ENCODE results near the gene PXDC1. TPM values are rescaled to one million over a fixed set of nuclear protein-coding genes. Genes with fewer than 3 reads are reported as not detected.

Gene PXDC1
- total and polyA plus RNA-seq, 9 donors = 15.3 to 29.0 (median 20.3) TPM

DNA sequence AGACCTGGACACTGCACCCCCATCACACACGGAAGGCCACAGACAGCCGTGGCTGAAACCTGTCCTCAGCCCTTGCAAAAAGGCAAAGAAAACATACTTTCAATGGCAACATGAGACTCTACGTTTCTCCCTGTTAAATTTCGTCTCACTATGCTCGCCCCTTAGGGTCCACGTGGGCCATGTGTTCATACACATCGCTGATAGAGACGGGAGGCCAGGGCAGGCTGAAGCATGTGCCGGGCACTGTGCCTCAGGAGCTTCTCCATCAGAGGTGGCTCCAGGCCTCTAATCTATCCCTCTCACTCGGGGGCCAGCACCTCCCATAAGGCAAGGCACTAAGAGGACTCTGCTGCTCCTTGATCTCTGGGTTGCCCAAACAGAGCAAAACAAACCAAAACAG lies 17.5 kb downstream of the PXDC1 start:
- Histone ChIP-seq H3K4me3 (ENCODE audit: low read length) (no peak overlapping the region), H3K4me1 (ENCODE audit: control insufficient read depth, insufficient read depth, low read length) (no peaks in the 10 kb centered on the region), H3K27ac (ENCODE audit: low read length) (no peak overlapping the region), H3K9me3 (replicated peaks; ENCODE audit: control insufficient read depth, low read depth, low read length) (peaks cover 7% of the 10 kb centered on the region), H3K27me3 (ENCODE audit: control insufficient read depth, insufficient read depth, low read length) (no peaks in the 10 kb centered on the region), H3K36me3 (ENCODE audit: control insufficient read depth, insufficient read depth, low read length) (peaks cover 72% of the 10 kb centered on the region)
- no peak for DNase-seq
- 83% methylated on average over 10 of the region's 10 CpGs for WGBS (ENCODE audit: insufficient coverage)

DNA sequence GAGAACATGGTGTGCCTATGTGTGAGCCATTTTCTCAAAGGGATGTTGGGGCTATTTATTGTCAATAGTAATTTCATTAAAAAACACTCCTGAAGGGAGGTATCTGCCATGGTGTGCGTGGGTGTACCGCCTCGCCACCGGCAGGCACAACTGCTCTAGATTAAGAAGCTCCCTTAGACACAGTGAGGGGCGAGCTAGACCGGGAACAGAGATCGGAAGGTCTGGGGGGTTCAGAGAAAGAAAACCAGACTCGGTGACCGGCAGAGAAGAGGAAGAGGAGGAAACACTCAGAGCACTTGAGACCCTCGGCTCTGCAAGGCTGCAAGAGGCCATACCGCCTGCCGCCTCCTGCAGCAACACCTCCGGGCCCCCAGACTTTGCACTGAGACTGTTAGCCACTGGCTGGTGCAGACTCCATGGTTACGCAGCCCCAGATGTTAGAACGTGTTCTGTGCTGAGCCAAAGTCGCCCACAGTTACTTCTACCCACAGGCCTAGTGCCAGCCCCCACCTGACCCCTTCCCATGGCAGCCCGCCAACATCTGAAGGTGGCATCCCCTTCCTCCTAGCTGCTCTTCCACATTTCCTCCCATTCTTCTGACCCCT lies 18.1 kb downstream of the PXDC1 start:
- 89% methylated on average over 15 of the region's 17 CpGs for WGBS (ENCODE audit: insufficient coverage)
- Histone ChIP-seq H3K4me1 (ENCODE audit: control insufficient read depth, insufficient read depth, low read length) (no peaks in the 10 kb centered on the region), H3K9me3 (replicated peaks; ENCODE audit: control insufficient read depth, low read depth, low read length) (peaks cover 7% of the 10 kb centered on the region), H3K27ac (ENCODE audit: low read length) (no peak overlapping the region), H3K27me3 (ENCODE audit: control insufficient read depth, insufficient read depth, low read length) (no peaks in the 10 kb centered on the region), H3K36me3 (ENCODE audit: control insufficient read depth, insufficient read depth, low read length) (peaks cover 71% of the 10 kb centered on the region), H3K4me3 (ENCODE audit: low read length) (no peak overlapping the region)
- no peak for DNase-seq

DNA sequence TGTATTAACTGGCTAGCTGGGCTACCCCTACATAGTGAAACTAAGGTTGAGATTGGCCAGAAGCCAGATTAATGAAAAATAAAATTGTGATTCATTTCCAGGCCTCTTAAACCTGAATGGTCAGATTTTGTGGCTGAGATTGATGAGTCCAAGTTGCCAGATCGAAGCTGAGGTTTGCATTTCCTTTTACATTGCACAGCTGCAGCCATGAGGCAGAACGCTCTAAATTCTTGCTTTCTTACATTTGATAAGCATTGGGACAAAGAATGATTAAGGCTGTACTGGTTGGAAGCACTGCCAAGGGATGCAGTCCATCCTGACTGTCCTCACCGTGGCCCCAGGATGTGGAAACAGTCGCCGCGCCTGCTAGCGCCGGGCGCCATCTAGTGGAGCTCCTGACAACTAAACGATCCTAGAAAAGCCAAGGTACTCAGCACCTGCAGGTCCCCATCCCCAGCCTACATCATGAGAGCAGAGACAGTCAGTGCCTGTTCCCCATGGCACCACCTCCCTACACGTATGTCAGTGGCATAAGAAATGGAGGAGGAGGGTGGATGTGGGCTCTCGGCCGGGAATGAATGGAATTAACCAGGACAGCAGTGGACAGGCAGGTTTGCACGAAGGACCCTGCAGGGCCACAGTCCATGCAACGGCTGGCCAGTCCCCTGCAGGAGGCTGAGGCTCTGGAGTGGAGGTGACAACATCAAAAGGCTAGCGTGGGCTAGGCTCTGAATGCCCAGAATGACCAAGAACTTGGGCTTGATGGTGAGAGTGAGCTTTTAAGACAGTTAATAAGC lies 19.0 kb downstream of the PXDC1 start:
- 20% methylated on average over 13 of the region's 16 CpGs for WGBS (ENCODE audit: insufficient coverage)
- Histone ChIP-seq H3K27ac (ENCODE audit: low read length) (no peak overlapping the region), H3K4me1 (ENCODE audit: control insufficient read depth, insufficient read depth, low read length) (no peaks in the 10 kb centered on the region), H3K36me3 (ENCODE audit: control insufficient read depth, insufficient read depth, low read length) (peaks cover 70% of the 10 kb centered on the region), H3K4me3 (ENCODE audit: low read length) (no peak overlapping the region), H3K9me3 (replicated peaks; ENCODE audit: control insufficient read depth, low read depth, low read length) (peaks cover 7% of the 10 kb centered on the region), H3K27me3 (ENCODE audit: control insufficient read depth, insufficient read depth, low read length) (no peaks in the 10 kb centered on the region)
- peak; percentile 65 for DNase-seq

DNA sequence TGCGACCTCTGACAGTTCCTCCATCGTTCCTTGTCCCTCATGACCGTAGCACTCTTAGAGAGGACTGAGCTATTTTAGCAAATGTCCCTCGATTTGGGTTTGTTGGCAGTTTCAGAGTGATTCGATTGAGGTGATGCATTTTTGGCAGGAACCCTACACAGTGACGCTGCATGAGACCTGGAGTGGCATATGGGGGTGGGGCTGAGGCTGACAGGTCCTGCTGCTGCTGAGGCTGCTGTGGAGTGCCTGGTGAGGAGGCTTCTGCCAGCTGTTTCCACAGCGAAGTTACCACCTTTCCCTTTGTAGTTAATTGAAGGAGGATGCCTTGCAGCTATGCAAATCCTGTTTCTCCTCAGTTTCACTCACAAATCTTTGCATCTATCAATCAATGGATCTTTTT lies 19.8 kb downstream of the PXDC1 start:
- H3K4me3 ChIP-seq (ENCODE audit: low read length) = no peak overlapping the region
- WGBS (ENCODE audit: insufficient coverage) = 72% methylated on average over 5 of the region's 7 CpGs

GRCh38 chr6:3729603-3730344 lies 21.7 kb downstream of the PXDC1 start:
- Histone ChIP-seq H3K36me3 (ENCODE audit: control insufficient read depth, insufficient read depth, low read length) (peaks cover 69% of the 10 kb centered on the region), H3K9me3 (replicated peaks; ENCODE audit: control insufficient read depth, low read depth, low read length) (no peaks in the 10 kb centered on the region), H3K27me3 (ENCODE audit: control insufficient read depth, insufficient read depth, low read length) (no peaks in the 10 kb centered on the region), H3K4me1 (ENCODE audit: control insufficient read depth, insufficient read depth, low read length) (peaks cover 23% of the 10 kb centered on the region), H3K4me3 (ENCODE audit: low read length) (no peak overlapping the region), H3K27ac (ENCODE audit: low read length) (no peak overlapping the region)
- no peak for DNase-seq
- WGBS (ENCODE audit: insufficient coverage) = 72% methylated on average over 4 of the region's 9 CpGs

More for the DNA sequence above, 19.8 kb downstream of the PXDC1 start:
- H3K27ac ChIP-seq (ENCODE audit: low read length) = no peak overlapping the region
- peaks cover 7% of the 10 kb centered on the region for H3K9me3 ChIP-seq (replicated peaks; ENCODE audit: control insufficient read depth, low read depth, low read length)
- peaks cover 70% of the 10 kb centered on the region for H3K36me3 ChIP-seq (ENCODE audit: control insufficient read depth, insufficient read depth, low read length)
- H3K4me1 ChIP-seq (ENCODE audit: control insufficient read depth, insufficient read depth, low read length) = peaks cover 4% of the 10 kb centered on the region
- H3K27me3 ChIP-seq (ENCODE audit: control insufficient read depth, insufficient read depth, low read length) = no peaks in the 10 kb centered on the region
- no peak for DNase-seq

DNA sequence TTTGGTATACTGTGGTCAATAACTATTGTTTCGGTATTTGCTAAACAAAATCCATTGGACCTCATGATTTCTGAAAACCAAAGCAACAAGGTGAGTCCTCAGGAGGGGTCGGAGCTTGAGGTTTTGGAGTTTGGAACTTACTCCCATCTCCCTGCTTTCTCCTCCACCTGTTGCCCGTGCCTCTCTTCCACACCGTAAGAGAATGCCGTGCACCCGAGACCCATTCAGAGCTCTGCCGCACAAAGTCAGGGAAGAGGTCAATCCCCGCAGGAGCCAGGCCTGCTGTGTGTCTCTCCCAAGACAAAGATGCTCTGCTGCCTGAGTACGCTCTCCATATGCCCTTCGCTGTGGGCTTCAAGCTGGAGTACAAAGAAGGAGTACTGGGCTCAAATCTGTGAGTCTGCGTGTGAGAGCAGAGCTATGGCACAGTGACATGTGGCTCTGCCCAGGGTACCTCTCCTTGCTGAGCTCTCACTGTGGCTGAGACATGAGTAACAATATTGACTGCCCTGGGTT lies 23.9 kb downstream of the PXDC1 start:
- no peaks in the 10 kb centered on the region for H3K27me3 ChIP-seq (ENCODE audit: control insufficient read depth, insufficient read depth, low read length)
- no peak for DNase-seq
- peaks cover 37% of the 10 kb centered on the region for H3K4me1 ChIP-seq (ENCODE audit: control insufficient read depth, insufficient read depth, low read length)
- no peak overlapping the region for H3K4me3 ChIP-seq (ENCODE audit: low read length)
- H3K27ac ChIP-seq (ENCODE audit: low read length) = no peak overlapping the region
- WGBS (ENCODE audit: insufficient coverage) = 92% methylated on average over 10 of the region's 11 CpGs
- H3K9me3 ChIP-seq (replicated peaks; ENCODE audit: control insufficient read depth, low read depth, low read length) = no peaks in the 10 kb centered on the region
- H3K36me3 ChIP-seq (ENCODE audit: control insufficient read depth, insufficient read depth, low read length) = peaks cover 74% of the 10 kb centered on the region

DNA sequence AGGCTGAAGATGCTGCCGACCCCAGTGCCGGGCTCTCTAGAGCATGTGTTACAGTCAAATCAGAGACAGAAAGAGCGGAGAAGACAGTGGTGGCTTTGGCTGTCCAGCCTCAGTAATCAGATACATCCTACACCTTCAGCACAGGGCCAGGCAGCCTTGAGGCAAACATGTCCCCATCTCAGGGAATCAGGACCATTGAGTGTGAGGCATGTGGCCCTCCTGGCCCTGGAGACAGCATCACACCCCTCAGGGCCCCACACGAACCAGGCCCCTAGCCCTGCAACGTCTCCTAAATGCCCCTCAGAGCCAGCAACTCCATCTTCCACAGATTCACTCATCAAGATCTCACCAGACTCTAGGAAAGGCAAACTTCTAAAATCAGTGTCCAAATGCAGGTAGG lies 24.5 kb downstream of the PXDC1 start:
- Histone ChIP-seq H3K9me3 (replicated peaks; ENCODE audit: control insufficient read depth, low read depth, low read length) (no peaks in the 10 kb centered on the region), H3K27ac (ENCODE audit: low read length) (no peak overlapping the region), H3K27me3 (ENCODE audit: control insufficient read depth, insufficient read depth, low read length) (no peaks in the 10 kb centered on the region), H3K4me1 (ENCODE audit: control insufficient read depth, insufficient read depth, low read length) (peaks cover 38% of the 10 kb centered on the region), H3K36me3 (ENCODE audit: control insufficient read depth, insufficient read depth, low read length) (peaks cover 74% of the 10 kb centered on the region), H3K4me3 (ENCODE audit: low read length) (no peak overlapping the region)
- no peak for DNase-seq
- 66% methylated on average over 5 of the region's 5 CpGs for WGBS (ENCODE audit: insufficient coverage)

GRCh38 chr6:3726421-3726820 lies 25.1 kb downstream of the PXDC1 start:
- no peaks in the 10 kb centered on the region for H3K9me3 ChIP-seq (replicated peaks; ENCODE audit: control insufficient read depth, low read depth, low read length)
- H3K36me3 ChIP-seq (ENCODE audit: control insufficient read depth, insufficient read depth, low read length) = peaks cover 73% of the 10 kb centered on the region
- H3K4me3 ChIP-seq (ENCODE audit: low read length) = no peak overlapping the region
- no peak overlapping the region for H3K27ac ChIP-seq (ENCODE audit: low read length)
- peaks cover 41% of the 10 kb centered on the region for H3K4me1 ChIP-seq (ENCODE audit: control insufficient read depth, insufficient read depth, low read length)
- no peak for DNase-seq
- 24% methylated on average over 10 of the region's 13 CpGs for WGBS (ENCODE audit: insufficient coverage)
- H3K27me3 ChIP-seq (ENCODE audit: control insufficient read depth, insufficient read depth, low read length) = no peaks in the 10 kb centered on the region

DNA sequence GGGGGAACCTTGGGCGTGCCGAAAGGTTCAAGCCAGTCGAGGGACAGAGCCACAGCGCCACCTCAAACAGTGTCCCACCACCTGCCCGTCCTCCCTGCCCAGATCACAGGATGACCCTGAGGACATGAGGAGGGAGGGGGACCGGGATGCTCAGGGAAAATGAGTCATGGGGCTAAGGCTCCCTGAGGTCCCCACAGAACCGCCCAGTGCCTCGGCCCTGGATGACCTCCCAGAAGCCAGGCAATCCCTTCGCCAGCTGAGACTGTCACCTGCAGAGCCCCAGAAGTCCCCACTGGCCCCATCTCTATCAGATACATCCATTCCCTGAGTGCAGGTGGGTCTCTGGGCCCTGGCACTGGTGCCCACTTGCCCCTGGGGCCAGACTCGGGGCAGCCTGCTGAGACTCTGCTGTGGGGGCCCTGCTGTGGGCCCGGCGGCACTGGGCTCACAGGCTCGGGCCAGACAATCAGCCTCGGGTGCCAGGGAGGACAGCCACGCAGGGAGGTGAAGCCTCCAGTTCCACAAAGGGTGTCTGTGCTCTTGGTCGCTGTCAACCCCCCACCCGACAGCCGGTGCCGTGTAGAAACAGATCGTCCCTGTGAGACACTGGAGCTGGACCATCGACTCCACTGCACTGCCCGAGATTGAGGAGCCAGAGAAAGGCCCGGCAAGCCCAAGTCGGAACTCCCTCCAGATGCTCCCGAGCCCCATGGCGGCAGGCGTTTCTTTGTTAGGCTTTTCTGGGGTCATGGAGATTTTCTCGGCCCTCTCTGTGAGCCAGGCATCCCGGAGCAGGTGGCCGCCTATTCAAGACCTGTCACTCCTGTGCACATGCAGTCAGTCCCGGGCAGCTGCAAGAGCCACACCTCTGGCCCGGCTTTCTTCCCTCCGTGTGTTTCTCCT lies 26.1 kb downstream of the PXDC1 start:
- H3K27ac ChIP-seq (ENCODE audit: low read length) = no peak overlapping the region
- peaks cover 68% of the 10 kb centered on the region for H3K36me3 ChIP-seq (ENCODE audit: control insufficient read depth, insufficient read depth, low read length)
- WGBS (ENCODE audit: insufficient coverage) = 75% methylated on average over 26 of the region's 33 CpGs
- H3K9me3 ChIP-seq (replicated peaks; ENCODE audit: control insufficient read depth, low read depth, low read length) = no peaks in the 10 kb centered on the region
- DNase-seq = no peak
- no peak overlapping the region for H3K4me3 ChIP-seq (ENCODE audit: low read length)
- H3K27me3 ChIP-seq (ENCODE audit: control insufficient read depth, insufficient read depth, low read length) = no peaks in the 10 kb centered on the region
- H3K4me1 ChIP-seq (ENCODE audit: control insufficient read depth, insufficient read depth, low read length) = peaks cover 41% of the 10 kb centered on the region
